Stimulated activated CD8-positive, alpha-beta memory T cell treated with anti-CD3 and anti-CD28 coated beads, Interleukin-12 subunit alpha, Interleukin-12 subunit beta, amount 100 ng/mL, for 24 hours (primary cell): ENCODE measurements around the gene UBL4A.
"Not testable (repeated sequence)": the region's sequence is repeated elsewhere in the genome, so short reads cannot be mapped to it uniquely, and the experiment has no call there.

Experiments used
- DNase-seq: peaks from one replicate; pipeline ENCODE4 v3.0.0-alpha.2; 2020; ENCODE audit errors: extremely low read depth

Gene UBL4A

GRCh38 chrX:154508384-154508745, 21.9 kb upstream of the UBL4A start:
- no peak for DNase-seq

DNA sequence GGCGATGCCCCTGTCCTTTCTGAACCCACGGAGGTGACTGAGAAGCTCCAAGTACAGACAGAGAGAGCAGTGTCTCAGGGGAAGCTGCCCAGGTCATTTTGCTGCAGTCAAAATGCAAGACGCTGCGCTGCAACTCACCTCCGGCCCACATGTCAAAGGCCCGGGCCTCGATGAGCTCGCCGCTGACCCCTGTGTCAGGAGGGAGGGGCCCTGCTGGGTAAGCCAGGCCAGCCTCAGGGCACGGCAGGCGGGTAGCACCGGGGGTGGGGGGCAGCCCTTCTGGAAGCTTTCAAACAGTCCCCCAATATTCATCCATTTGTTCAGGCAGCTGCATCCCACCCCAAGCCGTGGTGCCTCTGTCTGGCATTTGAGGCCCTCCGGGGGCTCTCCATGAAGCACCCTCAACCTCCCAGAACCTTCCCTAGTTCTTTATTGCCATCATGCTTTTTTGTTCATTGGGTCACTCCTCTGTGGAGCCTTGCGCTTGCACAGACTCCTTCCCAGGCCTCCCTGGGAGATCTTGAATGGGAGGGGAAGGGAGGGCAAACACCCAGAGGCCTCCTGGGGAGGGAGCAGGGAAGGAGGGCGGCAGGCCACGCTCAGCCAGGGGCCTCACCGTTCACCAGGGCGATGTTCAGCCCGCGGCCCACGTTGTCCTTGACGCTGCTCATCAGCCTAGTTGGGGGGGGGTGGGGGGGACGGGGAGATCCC, 21.4 kb upstream of the UBL4A start:
- DNase-seq = no peak

DNA sequence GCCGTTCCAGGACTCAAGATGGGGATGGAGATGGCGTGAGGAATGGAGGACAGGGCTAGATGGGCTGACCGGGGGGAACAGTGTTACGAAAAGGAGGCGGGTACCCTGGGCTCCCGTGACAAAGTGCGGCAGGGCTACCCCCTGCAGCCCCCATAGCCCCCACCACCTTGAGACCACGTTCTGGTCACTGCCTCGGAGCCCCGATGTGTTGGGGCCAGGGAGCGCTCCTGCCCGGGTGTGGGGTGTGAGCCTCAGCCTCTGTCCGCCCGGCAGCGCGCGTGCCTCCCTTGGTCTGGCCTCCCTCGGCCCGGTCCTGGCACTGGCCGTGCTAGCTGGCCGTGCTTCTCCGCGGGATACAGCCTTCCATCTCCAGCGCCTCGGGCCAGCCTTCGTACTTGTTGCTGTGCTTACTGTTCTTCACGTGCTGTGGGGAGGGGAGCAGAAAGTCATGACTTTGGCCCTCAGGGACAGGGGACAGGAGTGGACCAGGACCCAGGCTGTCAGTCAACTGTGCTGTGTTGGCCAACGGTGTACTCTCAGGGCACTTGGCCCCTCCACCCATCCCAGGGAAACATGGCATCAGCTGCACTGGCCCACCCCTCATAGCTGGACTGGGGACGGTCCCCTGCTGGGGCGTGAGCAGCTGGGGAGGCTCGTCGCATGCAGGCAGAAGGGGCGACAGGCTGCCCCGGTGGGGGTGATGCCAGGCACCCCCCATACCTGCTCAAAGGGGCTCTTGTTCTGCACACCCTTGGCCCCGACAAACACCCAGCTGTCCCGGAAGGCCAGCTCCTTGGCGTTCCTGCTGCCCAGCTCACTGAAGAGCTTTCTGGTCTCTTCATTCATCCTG, 20.3 kb upstream of the UBL4A start:
- no peak for DNase-seq

DNA sequence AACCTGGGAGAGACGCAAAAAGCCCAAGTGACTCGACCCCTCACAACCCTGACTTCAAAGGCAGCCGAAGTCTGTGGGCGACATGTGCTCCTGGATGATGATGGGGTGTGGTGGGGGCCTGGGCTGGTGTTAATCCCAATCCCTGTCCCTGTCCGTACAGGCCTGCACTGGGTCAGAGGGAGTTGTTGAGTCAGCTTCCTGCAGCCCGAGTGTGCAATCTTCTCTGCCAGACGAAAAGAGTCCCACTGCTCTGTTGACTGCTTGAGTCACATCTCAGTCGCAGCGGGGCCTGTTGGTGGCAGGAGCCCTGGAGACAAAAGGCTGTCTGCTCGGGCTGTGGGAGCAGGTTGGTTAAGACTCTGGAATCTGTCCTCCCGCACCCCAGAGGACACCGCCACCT, 19.3 kb upstream of the UBL4A start:
- no peak for DNase-seq

GRCh38 chrX:154502989-154503388, 16.6 kb upstream of the UBL4A start:
- DNase-seq = no peak

- no peak for DNase-seq
Measured at GRCh38 chrX:154502098-154502497, 15.7 kb upstream of the UBL4A start.

DNA sequence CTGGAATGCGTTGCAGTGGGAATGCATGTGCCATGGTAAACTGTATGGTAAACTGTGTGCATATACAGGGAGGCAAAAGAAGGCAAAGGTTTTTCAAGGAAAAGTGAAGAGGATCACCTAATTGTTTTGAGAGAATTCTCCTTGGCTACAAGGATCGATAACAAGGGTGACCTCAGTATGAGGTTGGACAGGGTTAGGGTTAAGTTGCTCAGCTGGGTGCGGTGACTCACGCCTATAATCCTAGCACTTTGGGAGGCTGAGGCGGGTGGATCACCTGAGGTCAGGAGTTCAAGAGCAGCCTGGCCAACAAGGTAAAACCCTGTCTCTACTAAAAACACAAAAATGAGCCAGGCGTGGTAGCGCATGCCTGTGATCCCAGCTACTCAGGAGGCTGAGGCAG, 15.0 kb upstream of the UBL4A start:
- DNase-seq = not testable (repeated sequence)

DNA sequence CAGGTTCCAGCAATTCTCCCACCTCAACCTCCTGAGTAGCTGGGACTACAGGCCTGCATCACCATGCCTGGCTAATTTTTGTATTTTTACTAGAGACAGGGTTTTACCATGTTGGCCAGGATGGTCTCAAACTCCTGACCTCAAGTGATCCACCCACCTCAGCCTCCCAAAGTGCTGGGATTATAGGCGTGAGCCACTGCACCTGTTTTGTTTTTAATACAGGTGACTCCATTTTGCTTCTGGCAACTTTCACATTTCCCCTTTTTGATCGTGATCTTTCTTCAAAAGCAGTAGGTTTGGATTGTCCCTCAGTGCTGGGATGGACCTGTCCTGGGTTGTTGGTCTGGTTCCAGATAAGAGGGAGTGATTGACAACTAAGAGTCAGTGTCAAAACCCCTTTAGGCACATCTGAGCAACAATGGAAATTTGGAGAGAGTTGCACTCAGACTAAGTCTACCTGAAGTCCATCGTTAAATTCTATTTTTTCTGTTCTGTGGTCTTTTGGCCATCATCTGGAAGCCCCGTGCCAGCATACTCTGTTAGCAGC, 10.2 kb upstream of the UBL4A start:
- not testable (repeated sequence) for DNase-seq

GRCh38 chrX:154495472-154495922, 9.1 kb upstream of the UBL4A start:
- DNase-seq = no peak

GRCh38 chrX:154494715-154495114, 8.3 kb upstream of the UBL4A start:
- DNase-seq = no peak

DNA sequence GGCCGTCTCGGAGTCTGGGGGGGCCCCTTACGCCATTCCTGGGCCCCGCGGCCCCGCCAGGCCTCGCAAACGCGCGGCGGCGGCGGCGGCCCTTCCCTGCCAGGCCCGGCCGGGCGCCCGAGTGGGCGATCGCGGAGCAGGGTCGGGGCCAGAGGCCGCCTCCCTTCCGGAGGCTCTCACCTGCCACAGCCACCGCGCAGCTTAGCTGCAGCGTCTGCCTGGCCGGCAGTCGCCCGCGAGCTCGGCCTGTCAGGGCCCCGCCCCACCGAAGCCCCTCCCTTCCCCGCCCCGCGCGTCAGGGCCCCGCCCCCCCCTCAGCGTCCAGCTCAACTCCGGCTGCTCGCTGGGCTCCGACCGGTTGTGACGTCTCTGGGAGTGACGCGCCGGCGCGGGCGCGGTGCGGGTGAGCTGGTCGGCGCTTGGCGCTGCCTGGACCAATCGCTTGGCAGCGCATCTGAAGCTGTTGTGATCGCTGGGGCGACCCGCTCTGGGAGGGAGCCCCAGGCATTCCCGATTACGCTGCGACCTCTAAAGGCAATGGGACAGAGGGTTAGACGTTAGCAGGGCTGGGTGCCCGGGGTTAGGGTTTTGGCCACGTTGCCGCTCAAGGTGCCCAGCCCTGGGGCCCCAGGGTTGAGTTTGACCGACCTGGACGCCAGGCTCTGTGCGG, 4.1 kb upstream of the UBL4A start, which contains the start of gene SLC10A3:
TSS of gene SLC10A3 (minus strand) at position 216 of the 670 bp plus-strand sequence. CDS start 1,689 bp downstream, outside the sequence.
- DNase-seq = peak; percentile 69

DNA sequence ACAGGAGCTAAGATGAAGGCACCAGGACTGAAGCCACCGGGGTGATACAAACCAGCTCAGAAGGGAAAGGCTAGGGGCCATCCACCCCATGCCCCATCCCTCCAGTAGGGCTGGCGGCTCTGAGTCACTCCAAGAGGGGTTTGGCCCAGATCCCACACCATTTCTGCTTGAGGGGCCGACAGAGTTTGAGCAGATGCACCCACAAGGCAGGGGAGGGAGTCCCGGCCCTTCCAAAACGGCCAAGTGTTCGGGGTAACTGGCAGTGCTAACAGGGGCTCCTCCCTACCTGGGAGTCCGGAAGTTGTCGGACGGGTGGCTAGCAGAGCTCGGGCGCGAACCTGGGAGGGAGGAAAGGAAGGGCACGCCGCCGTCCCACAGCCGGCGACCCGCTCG, 3.6 kb upstream of the UBL4A start:
- DNase-seq = no peak

- DNase-seq = no peak
Measured at GRCh38 chrX:154489182-154489581, 2.8 kb upstream of the UBL4A start.

DNA sequence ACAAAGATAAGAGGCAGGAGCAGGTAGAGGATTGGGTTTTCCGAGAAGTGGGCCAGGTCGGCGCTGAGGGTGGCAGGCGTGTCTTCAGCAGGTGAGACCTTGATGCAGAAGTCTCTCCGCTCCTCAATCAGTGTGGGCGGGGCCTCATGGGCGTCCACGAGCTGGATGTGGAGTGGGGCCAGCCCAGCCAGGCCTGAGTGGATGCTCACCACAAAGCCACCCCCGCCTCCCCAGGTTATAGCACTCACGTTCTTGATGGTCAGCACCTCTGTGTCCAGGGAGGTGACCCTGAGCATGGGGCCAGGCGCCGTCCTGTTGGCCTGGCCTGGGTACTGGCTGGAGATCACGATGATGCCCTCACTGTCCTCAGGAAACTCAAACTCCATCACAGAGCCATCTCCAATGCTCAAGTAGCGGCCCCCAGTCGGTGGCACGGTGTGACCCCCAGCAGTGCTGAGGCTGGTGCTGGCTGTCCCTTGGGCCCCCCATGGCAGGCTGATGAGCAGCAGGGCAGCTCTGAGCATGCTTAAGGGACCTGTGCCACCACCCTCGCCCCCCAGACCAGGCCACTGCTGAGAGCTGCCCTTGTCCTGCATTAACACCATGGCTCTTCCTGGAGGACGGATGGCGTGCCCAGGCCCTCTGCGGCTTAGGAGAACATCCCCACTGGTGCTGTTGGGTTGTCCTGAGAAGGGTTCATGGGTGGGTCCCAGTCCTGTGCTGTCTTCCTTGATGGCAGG, 2.1 kb upstream of the UBL4A start:
- DNase-seq = no peak

DNA sequence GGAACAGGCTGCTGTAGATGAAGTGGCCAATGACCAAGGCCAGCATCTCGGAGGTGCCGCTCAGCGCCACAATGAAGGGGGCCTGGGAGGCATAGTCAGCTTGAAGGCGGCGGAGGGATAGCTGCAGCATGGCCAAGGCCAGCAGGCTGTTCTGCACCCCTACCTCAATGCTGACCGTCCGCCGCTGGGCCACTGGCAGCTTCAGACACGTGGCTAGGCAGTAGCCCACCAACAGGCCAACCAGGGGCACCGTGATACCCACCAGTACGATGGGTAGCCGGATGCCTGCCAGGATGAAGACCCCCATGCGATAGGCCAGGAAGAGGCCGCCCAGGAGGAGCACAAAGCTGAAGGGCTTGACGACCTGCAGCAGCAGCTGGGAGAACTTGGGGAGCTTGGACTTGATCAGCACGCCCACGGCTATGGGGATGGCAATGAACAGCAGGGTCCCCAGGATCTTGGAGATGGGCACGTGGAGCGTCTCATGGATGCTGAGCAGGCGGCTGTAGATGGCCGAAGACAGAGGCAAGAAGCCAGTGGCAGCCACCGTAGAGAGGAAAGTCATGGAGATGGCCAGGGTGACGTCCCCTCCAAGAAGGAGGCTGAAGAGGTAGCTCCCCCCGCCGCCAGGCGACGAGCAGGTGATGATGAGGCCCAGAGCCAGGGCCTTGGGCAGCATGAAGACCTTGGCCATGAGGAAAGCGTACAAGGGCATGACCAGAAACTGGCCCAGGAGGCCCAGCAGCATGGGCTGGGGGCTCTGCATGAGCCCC, 1.3 kb upstream of the UBL4A start:
- no peak for DNase-seq

- no peak for DNase-seq
Measured at GRCh38 chrX:154486052-154486395, 391 bp downstream of the UBL4A start.

DNA sequence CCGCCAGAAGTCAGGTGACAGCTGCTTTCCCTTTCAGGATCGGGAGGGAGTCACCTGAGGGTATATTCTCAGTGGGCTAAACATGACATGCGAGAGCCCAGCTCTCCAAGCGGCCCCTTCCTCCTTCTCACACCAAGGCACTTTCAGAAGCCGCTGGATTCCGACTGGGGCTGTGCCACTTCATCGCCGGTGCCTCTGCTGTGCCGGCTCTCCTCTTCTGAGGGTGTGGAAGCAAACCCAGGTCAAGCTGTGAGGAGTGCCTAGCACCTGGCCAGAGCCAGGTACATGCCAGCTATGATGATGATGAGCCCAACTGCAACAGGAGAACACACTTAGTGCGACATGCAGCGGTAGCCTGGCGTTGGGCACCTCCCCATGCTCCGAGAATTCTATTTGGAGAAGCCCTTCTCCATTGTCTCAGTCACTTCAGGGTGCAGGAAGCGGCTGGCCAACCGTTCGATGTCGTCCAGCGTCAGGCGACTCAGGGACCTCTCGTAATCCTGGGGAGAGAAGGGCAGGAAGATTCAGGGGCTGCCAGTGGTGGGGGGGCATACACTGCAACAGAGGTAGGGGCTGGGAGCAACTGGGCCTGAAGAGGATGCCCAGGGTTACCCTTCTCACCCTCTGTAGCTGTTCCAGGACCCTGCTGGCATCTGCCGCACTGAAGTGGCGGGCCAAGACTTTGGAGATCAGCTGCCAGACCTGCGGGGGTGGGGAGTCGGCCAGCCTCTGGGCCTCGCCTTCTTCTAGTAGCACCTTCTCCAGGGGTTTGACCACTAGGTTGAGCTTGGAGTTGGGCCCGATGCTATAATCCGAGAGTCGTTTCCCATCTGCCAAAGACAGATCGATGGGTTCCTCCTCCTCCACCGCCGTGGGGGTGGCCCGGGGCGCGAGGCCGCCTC, 1.0 kb downstream of the UBL4A start:
- no peak for DNase-seq

- DNase-seq = no peak
Measured at GRCh38 chrX:154484255-154485149, 1.9 kb downstream of the UBL4A start.

DNA sequence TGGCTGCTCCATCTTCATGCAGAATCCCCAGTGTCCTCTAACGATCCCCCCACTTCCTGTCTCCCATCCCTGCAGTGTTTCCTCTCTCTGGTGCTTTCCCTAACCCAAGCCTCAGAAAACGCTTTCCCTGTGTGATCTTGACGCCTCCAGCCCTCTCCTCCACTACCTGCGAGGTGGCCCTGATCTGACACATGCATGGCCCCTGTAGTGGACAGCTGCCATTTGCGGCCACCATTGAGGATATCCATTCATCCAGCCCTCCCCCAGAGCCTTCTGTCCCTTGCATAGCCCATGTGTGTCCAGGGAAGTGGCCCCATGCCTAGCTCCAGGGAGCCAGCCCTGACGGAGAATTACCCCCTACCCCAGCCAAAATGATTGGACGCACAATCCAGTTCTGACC, 3.1 kb downstream of the UBL4A start:
- DNase-seq = no peak
